ENCODE results near the gene SPOCK2.
"Not testable (repeated sequence)": the region's sequence is repeated elsewhere in the genome, so short reads cannot be mapped to it uniquely, and the experiment has no call there.

SPOCK2 gene

GRCh38 chr10:72050873-72051272 is 37.5 kb downstream of the SPOCK2 start:
- DNase-seq, result no peak

GRCh38 chr10:72049969-72050781 is 38.2 kb downstream of the SPOCK2 start:
- DNase-seq, result no peak

GRCh38 chr10:72049472-72049871 is 38.9 kb downstream of the SPOCK2 start:
- no peak for DNase-seq

- DNase-seq, result peak; percentile 83
These were observed 39.8 kb downstream of the SPOCK2 start for GRCh38 chr10:72048450-72049124.

DNA sequence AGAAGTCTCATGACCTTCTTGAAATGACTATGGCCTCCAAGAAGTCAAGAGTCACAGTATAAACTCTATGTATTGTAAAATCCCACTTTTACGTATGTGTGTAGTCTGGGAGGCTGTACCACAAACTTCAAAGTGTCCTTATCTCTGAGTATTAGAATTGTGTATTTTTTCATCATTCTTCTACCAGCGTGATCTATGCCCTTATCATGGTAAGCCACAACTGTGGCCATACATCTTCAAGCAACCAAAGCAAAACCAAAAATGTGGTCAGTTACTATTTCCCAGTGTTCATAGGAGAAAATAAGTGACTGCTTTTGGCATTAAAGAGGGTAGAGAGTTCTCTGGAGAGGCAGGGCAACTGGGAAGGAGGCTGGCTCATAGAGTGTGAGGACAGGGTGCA is 42.8 kb downstream of the SPOCK2 start:
- no peak for DNase-seq

GRCh38 chr10:72044417-72045041 is 43.8 kb downstream of the SPOCK2 start:
- DNase-seq, result no peak

DNA sequence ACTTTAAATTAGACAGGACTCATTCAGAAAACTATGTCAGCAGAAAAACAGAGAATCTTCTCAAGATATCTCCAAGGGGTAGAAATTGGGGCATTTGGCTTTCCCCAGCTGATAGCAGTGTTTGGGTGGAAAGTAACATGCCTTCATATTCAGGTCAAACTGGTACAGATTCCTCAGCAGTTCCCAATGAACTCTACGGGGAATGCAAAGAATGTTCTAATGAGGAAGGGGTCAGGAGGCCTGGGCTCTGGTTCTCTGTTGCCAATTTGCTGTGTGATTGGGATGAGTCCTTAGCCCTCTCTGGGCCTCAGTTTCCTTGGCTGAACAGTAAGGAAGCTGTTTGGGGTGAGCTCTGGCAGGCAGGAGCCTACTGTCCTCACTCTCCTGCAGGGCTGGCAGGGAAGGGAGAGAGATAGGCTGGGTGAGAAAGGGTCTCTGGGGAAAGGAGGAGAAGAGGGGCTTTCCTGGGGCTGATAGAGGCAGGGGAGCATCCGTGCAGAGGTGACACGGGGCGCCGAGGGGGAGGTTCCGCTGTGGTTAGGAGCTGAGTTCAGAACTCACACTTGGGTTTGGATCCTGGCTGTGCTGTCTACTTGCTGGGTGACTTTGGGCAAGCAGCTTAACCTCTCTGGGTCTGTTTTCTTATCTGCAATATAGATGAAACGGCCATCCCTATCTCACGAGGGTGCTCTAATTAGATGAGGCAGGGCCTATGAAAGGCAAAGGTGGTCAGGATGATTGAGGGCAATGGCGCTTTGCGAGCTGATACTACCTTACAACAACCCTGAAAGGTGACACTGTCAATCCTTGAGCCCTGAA is 45.1 kb downstream of the SPOCK2 start:
- DNase-seq, result no peak

DNA sequence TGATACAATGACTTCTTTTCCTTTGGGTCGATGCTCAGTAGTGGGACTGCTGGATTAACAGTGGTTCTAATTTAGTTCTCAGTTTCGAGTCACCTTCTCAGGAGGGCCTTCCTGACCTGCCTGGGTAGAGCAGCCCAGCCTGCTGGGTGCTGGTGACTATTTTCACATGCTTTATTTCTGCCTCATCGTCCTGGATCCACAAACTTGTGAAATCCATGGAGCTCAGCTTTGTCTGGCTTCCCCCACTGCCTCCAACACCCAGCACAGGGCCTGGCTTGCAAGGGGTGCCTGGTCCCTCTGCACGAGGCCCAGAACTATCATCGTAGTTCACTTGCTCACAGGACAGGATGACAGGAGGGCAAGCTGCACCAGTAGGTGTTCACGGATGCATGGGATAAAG is 46.9 kb downstream of the SPOCK2 start:
- no peak for DNase-seq

GRCh38 chr10:72039377-72039776 is 49.0 kb downstream of the SPOCK2 start:
- DNase-seq, result no peak

DNA sequence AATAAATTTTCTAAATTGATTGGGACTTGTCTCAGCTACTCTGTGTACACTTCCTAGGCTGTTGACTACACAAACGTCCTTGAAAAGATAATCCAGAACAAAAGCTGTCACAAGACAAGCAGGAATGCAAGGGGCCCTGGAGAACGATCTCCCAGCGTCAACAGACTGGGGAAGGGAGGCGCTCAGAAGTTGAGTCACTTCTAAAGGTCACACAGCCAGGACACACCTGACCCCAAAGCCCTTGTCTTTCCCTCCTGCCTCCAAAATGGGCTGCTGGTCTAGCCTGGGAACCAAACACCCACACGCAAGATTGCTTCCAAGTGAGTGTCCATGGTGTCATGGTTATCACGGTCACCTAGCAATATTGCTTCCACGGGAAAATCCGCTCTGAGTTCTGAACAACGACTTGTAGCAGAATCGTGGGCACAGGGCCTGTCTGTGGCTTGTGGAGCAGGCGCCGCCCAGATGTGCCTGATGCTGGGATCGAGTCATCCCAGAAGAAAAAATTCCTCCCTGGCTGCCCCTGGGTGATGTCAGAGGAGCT is 49.8 kb downstream of the SPOCK2 start:
- no peak for DNase-seq

DNA sequence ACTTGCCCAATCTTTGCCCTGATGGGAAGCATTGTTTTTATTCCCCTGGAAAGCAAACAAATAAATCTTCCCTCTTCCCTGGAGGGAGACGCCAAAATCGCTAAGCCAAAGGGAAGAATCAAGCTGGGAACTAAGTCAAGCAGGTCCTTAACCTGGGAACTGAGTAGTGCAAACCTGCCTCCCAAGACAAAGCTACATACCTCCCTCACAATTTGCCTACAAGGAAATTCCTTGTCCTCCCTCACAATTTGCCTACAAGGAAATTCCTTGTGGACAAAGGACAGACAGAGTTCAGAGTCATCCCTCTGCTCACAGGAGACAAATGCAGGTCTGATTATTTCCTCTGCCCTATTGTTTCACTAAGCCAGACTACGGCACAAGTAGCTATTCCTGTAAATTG is 50.5 kb downstream of the SPOCK2 start:
- DNase-seq, result no peak

GRCh38 chr10:72037266-72037665 is 51.1 kb downstream of the SPOCK2 start:
- no peak for DNase-seq

DNA sequence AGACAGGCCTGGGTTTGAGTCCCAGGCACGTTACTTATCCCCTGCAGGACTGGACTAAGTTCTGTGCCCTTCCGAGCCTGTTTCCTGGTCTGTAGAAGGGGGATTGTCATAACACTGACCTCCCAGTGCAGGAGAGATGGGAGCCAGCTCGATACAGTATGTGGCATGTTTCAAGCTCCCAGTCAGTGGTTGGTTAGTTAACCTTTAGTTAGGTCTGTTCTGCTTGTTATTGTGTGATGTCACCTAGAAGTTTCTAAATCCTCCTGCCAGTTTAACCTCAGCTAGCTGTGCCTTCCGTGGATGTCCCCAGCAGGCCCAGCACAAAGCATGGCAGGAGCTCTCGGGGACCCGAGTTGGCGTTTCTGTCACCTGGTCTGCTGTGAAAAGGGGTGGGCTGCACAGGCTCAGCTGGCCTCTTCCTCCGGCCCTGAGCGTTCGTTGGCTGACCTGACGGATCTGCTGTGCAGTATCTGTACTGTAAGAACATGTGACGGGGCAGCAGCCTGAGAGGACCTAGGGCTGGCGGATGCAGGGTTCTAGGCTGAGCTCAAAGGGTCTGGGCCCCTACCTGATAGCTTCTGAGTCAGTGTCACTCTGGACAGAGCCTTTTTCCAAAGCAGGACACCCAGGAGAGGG is 53.0 kb downstream of the SPOCK2 start:
- no peak for DNase-seq

- DNase-seq, result no peak
These were observed 53.6 kb downstream of the SPOCK2 start for GRCh38 chr10:72034761-72035160.

- DNase-seq, result no peak
These were observed 54.3 kb downstream of the SPOCK2 start for GRCh38 chr10:72034040-72034499.

GRCh38 chr10:72032409-72033162 is 55.8 kb downstream of the SPOCK2 start:
- not testable (repeated sequence) for DNase-seq

- no peak for DNase-seq
These were observed 56.6 kb downstream of the SPOCK2 start for GRCh38 chr10:72031706-72032105.

DNA sequence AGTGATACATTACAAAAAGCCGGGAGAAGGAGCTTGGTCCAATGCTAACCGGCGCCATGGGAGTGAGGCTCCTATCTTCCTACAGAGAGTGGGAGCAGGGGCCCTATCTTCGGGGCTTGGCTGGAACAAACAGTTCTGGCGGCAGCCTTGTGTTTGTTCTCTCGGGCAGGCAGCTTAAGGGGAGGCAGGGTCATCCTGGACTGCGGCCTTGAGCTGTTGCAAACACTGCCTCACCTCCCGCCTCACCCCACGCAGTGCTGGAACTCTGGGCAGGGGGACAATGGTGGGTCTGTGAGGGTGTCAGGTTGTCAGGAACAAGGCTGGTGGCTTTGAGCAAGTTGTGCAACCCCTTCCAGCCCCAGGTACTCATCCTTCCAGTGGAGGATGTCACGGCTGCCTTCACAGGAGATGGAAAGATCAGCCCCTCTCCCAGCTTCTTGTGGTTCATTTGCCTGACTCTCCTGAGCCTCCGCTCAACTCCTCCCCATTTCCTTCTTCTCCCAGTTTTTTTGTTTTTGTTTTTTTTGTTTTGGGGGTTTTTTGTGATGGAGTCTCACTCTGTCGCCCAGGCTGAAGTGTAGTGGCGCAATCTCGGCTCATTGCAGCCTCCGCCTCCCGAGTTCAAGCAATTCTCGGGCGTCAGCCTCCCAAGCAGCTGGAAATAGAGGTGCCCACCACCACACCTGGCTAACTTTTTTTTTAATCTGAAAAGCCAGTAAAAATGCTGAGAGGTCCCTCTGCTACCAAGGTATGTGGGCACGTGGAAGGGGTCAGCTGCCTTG is 57.4 kb downstream of the SPOCK2 start:
- DNase-seq, result no peak

DNA sequence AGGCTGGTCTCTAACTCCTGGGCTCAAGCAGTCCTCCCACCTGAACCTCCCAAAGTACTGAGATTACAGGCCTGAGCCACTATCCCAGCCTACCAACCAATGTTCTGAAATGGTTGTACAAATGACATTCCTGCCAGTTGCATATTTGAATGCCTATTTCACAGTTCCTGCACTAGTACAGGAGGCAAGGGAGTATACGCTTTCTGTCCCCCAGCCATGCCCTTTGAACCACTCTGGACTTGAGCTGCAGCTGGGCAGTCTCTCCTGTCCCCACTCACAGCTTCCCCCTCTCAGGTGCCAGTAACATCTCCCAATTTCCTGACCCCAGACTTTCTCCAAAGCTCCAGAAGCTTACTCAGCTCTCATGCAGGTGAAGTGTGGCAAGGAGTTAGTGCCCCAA is 58.9 kb downstream of the SPOCK2 start:
- DNase-seq, result no peak

- no peak for DNase-seq
These were observed 60.9 kb downstream of the SPOCK2 start for GRCh38 chr10:72027498-72027897.
